HG02970 (cell line): Measurements from ENCODE around the gene ARFGAP3.

ENCODE experiments used
- ATAC-seq: cut with Tn5 transposase; IDR thresholded peaks from one replicate; pipeline ENCODE4 v1.9.1; 2021; ENCODE audit warnings: mild to moderate bottlenecking, moderate library complexity, moderate number of reproducible peaks; ENCODE audit not compliant: unreplicated experiment, low FRiP score

Gene ARFGAP3

DNA sequence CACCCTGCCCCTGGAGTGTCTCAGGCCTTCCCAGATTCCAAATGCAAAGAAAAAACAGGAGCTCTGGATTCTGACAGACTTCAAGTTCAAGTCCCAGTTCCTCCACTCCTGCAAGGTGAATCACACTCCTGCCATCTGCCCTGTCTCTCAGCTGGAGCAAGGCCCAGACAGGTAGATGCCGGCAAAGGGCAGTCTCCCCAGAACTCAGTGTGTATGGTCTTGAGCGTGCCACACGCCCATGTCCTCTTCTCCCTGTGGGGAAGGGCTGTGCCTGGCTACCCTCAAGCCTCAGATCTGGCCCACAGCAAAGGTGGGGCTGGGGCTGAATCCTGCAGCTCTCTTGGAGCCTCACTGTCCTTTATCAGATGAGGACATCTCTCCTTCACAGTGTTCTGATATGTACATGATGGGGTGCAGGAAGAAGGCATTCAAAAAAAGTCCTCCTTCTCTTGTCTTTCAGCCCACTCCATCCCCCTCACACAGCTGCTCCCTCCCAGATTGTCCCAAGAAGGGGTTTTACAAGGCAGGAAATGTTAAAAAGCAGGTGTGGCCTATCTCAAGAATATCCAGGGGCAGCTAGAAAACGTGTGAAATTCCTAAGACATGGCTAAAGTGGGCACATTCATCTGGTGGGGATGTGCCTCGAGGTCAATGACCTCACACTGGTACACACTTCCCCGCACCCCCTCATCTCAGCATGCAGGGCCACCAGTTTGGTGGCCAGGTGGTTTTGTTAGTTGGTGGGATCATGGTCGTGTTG lies 27.7 kb upstream of the ARFGAP3 start:
- no peak for ATAC-seq

DNA sequence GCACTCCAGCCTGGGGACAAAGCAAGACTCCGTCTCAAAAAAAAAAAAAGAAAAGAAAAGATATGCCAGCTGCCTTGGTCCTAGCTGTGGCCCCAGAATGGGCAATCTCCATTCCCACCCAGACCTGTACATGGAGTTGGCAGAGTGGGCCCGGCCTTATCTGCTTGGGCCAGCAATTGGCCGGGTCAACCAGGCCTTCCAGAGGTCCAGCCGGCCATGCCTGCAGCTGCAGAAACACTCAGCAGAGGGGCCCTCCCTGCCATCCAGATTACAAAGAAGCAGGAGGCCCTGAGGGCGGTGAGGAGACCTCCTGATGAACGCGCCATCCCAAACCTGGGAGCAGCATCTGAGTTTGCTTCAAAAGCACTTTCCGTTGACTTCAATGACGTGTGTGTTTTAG lies 26.9 kb upstream of the ARFGAP3 start:
- no peak for ATAC-seq

DNA sequence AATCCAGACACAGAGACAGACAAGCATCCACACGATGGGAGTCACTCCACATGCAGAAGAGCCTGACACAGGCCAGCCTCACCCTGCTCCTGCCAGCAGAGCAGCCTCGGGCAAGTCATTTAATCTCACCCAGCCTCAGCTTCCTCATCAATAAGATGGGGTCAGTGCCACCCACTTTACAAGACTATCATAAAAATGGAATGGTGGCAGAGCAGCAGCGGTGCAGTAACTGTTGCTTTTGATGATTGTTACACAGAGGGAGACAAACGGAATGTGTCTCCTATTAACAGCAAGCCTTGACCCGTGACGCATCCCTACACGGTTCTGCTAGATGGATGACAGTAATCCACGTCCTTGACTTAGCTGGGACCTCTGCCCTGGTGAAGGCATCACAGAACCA lies 26.0 kb upstream of the ARFGAP3 start:
- no peak for ATAC-seq

DNA sequence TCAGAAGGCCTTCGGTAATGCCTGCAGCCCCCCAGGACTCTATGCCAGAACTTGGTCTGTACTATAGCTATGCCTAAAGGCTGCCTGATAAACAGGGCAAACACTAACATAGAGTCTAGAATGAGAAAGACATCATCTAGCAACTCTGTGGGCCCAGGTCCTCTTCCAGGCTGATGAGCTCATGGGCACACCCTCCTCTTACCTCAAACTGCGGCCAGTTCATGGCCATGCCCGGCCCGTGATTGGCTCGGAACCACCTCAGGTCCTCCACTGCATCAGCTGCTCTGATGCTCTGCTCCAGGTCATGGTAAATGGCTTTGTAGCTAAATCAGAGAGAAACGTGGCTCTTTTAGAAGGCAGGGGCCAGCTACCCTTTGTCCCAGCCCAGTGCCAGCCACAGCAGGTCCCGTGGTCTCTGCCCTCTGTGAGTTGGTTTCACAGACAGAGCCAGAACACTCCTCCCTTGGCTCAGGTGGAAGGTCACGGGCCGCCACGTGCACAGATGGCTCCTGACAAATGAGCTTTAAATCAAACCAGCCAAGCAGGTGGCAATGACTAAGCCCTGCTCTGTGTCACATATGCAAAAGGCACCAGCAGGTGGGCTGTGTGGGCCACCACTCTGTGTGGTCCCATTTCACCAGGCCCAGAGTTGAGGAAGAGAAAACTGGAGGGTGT lies 25.0 kb upstream of the ARFGAP3 start:
- no peak for ATAC-seq

GRCh38 chr22:42881298-42881697 lies 24.2 kb upstream of the ARFGAP3 start:
- no peak for ATAC-seq

- ATAC-seq: no peak
Observed at GRCh38 chr22:42880815-42881214, 23.7 kb upstream of the ARFGAP3 start.

DNA sequence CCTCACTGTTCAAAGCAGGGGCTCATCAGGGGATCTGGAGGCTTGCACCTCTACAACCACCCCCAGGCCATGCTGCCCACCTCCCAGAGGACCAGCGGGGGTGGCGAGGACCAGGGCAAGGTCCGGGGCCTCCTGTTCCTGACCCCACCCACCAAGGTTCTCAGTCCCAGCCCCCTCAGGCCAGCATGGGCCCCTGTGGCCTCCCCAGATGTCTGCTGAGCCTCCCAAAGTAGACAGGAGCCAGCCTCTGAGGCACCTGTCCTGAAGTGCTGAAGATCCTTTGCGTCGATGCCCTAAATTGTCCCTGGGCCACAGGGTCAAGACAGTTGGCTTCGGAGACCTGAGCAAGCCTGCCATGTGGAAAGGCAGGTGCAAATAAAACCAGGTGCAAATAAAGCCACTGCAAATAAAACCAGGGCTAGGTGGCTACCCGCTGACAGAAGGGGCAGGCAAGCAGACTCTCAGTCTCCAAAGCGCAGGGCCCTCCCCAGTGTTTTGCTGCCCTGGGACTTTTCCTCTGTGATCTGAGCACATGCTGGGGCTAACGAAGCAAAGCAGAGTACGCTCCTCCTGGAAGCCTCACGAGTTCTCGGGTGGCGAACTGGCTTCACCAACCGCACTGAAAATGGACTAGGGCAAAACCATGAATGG lies 22.4 kb upstream of the ARFGAP3 start:
- no peak for ATAC-seq

GRCh38 chr22:42878561-42879305 lies 21.7 kb upstream of the ARFGAP3 start:
- no peak for ATAC-seq

DNA sequence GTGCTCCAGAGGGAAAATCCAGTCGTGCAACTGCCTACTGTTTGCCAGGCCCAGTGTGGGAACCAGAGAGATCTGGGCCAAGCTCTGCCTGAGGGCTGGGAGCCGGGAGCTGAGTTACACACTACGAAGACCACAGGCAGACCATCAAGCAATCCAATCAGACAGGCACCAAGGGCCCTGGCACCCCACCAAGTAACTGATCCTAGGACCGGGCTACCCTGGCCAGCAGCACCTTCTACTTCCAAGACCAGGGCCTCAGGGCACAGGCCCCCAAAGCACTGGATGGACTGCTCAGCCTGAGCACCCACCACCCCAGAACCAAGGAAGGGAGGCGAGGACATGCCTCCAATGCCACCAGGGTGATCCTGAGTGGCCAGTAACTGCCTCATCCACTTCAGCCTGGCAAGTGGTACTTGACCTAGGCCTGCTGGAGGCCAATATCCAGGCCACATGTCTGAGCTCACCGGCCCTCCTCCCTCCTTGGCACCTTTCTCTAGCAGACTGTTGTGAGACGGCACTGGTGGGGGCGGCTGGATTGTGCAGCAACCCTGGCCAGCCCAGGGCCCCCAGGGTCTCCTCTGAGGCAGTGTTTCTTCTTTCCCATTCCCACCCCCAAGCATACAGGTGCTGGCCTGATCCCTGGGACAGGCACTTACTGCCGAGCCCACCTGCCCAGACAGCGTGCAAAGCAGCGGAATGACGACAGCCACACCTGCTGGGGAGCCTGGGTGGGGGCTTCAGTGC lies 20.7 kb upstream of the ARFGAP3 start:
- no peak for ATAC-seq

DNA sequence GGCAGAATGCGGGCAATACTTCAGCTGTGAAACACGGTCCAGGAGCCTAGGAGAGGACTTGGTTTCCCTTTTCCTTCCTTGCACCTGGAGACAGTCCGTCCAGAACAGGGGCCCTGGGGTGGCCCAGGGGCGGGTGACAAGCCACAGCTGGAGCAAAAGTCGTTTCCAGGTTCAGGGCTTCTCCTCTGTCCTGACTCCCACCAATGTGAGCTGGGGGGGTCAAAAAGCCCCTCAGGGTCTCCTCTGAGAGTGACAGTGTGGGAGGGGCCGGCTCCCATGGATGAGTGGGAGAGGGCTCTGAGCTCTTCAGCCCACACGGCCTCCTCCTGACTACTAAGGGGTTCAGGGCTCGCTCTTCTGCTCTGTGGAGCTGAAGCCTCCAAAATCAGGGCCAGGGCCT lies 20.1 kb upstream of the ARFGAP3 start:
- no peak for ATAC-seq

DNA sequence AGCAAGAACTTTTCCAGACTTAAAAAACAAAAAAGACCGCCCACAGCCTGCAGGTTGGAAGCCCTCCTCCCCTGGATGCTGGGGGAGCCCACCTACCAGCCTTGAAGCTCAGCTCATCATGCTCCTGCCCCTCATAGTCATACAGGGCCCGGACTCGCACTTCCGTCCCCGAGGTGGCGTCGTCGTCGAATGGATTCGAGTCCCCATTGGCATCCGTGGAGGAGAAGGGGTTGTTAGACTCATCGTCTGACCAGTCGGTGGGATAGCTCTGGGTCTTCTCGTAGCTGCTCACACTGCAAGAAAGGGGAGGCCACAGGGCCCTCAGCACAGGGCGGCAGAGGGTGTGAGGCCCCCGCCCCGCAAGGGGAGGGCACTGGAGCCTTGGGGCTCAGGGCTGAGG lies 19.0 kb upstream of the ARFGAP3 start:
- ATAC-seq: no peak

DNA sequence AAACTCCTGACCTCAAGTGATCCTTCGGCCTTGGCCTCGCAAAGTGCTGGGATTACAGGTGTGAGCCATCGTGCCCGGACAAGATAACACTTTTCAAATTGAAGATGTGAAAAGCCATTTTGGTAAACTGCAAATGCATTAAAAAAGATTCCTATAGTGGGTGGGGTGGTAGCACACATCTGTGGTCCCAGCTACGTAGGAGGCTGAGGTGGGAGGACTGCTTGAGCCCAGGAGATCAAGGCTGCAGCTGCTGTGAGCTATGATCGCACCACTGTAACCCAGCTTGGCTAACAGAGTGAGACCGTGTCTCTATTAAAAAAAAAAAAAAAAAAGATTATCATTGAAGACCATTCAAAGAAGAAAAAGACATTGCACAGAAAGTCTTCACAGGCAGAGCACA lies 16.9 kb upstream of the ARFGAP3 start:
- no peak for ATAC-seq

GRCh38 chr22:42873356-42873755 lies 16.3 kb upstream of the ARFGAP3 start:
- ATAC-seq: no peak

GRCh38 chr22:42872821-42873220 lies 15.7 kb upstream of the ARFGAP3 start:
- ATAC-seq: no peak

- ATAC-seq: no peak
Observed at GRCh38 chr22:42871146-42872050, 14.3 kb upstream of the ARFGAP3 start.

- no peak for ATAC-seq
Observed at GRCh38 chr22:42869888-42870480, 12.9 kb upstream of the ARFGAP3 start.

DNA sequence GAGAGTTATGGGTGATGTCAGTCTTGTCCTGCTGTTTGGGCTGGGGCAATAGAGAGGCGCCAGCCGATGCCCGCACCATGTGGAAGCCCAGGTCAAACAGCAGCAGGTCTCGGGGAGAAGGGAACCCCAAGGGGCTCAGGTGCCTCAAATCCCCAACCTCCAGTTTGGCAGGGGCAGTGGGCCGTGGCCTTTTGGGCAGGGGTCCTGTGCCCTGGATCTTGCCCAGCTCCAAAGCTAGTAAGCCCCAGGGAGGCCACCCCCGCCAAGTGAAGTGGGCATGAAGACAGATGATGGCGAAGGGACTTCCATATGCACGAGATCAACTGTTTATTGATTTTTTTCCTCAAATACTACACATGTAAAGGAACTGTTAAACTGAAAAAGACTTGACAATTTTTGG lies 12.4 kb upstream of the ARFGAP3 start:
- ATAC-seq: no peak

DNA sequence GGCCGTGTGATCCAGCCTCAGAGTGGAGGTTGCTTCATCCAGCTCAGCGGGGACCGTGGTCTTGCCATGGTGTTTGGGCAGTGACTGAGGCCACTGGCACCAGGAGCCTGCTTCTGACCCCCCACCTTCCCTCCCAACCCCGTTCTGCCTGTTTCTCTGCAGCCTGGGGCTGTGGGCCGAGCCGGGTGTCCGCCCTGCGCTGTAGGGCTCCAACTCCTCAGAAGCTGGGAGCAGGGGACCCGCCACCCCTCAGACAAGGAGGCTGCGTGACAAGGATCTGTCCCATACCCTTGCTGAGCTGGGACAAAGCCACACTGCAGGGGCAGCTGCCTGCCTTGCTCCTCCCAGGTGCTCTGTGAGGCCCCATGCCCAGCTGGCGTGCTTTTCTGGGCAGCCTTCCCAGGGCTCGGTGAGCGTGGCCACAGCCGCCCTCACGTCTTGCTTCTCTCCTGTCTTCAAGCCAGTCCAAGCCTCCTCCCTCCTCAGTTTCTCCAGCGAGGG lies 11.7 kb upstream of the ARFGAP3 start:
- ATAC-seq: no peak

GRCh38 chr22:42866100-42866499 lies 9.0 kb upstream of the ARFGAP3 start:
- no peak for ATAC-seq
